Measurements from ENCODE around the gene PLCXD3. TPM values are rescaled to one million over a fixed set of nuclear protein-coding genes. Genes with fewer than 3 reads are reported as not detected.

PLCXD3 gene
- total and polyA plus RNA-seq, 12 donors: 0.72 to 48.7 (median 15.4) TPM

DNA sequence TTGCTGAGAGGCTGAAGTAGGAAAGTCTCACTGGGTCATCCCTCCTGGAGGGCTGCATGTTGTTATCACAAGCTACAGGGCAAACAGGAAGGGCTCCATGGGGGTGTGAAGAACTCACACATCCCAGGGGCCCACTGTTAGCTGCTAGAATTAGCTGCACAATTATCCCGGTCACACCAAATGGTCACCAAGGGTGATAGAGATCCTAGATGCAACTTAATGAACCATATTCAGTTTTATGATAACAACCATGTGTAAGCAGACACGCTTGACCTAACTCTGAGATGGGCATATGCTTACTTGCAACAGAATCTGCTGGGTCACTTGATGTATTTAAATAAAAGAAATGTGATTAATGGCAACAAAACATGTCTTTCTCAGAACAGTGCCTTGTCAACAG lies 153.6 kb downstream of the PLCXD3 start:
- 43 to 56% (median 54%) methylated on average over 2 of the region's 2 CpGs for WGBS, 4 donors
- H3K27ac ChIP-seq: no peak overlapping the region
- TF ChIP-seq POLR2A (IDR thresholded peaks at IDR 0.05): no peak
- TF ChIP-seq, protein P1, sequence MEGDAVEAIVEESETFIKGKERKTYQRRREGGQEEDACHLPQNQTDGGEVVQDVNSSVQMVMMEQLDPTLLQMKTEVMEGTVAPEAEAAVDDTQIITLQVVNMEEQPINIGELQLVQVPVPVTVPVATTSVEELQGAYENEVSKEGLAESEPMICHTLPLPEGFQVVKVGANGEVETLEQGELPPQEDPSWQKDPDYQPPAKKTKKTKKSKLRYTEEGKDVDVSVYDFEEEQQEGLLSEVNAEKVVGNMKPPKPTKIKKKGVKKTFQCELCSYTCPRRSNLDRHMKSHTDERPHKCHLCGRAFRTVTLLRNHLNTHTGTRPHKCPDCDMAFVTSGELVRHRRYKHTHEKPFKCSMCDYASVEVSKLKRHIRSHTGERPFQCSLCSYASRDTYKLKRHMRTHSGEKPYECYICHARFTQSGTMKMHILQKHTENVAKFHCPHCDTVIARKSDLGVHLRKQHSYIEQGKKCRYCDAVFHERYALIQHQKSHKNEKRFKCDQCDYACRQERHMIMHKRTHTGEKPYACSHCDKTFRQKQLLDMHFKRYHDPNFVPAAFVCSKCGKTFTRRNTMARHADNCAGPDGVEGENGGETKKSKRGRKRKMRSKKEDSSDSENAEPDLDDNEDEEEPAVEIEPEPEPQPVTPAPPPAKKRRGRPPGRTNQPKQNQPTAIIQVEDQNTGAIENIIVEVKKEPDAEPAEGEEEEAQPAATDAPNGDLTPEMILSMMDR (IDR thresholded peaks at IDR 0.05): no peak
- H3K4me3 ChIP-seq: no peak overlapping the region
- no peaks in the 10 kb centered on the region for H3K36me3 ChIP-seq (replicated peaks in 1 of 2)
- DNase-seq: no peak
- no peaks in the 10 kb centered on the region for H3K9me3 ChIP-seq (replicated peaks in 1 of 3)
- intact Hi-C loops (cut with DNase I): no loop called here
- no peaks in the 10 kb centered on the region for H3K4me1 ChIP-seq (replicated peaks in 1 of 2)
- no peaks in the 10 kb centered on the region for H3K27me3 ChIP-seq

DNA sequence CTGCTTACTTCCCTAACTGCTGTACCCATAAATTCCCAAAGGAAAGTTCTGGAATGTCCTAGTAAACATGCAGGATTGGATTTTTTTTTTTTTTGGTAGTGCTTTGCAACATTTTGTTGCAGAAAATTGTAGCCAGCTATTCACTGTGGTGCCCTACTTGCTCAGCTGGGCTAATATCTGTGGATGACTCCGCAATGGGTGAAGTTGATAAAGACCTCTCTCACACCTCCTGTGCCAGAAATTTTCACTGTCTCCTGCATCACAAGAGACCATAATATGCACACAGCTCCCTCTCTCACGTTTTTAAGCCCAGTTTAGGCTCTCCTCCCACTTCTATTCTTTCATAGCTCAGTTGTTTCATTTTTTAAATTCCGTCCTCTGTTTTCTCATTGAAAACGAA lies 160.6 kb downstream of the PLCXD3 start:
- H3K27ac ChIP-seq: no peak overlapping the region
- DNase-seq: no peak
- H3K4me1 ChIP-seq (replicated peaks in 1 of 2): no peaks in the 10 kb centered on the region
- no peaks in the 10 kb centered on the region for H3K27me3 ChIP-seq
- intact Hi-C loops (cut with DNase I): no loop called here
- no peaks in the 10 kb centered on the region for H3K9me3 ChIP-seq (replicated peaks in 1 of 3)
- H3K4me3 ChIP-seq: no peak overlapping the region
- TF ChIP-seq, protein P1 (IDR thresholded peaks at IDR 0.05): no peak
- no peak for TF ChIP-seq POLR2A (IDR thresholded peaks at IDR 0.05)
- WGBS, 4 donors: 58 to 65% (median 61%) methylated on average over 4 of the region's 4 CpGs
- H3K36me3 ChIP-seq (replicated peaks in 1 of 2): no peaks in the 10 kb centered on the region

DNA sequence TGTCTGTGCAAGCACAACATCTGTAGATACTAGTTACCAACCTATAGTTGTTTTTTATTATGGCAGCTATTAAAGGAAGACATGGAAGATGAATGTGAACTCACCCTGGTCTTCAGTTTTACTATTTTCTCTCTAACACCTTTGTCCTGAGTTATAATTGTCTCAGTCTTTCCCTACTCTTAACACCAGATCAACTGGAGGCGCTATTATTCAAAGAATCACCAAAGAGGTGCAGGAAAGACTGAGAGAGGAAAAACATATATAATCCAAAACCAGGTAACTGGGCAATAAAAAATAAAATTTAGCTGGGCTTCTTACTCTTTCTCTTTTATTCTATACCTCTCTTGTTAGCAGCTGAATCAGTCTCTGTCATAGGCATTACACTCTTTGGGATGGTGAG lies 162.8 kb downstream of the PLCXD3 start:
- Histone ChIP-seq H3K27ac (no peak overlapping the region), H3K27me3 (no peaks in the 10 kb centered on the region), H3K4me1 (replicated peaks in 1 of 2) (no peaks in the 10 kb centered on the region), H3K4me3 (no peak overlapping the region), H3K36me3 (replicated peaks in 1 of 2) (no peaks in the 10 kb centered on the region), H3K9me3 (replicated peaks in 1 of 3) (no peaks in the 10 kb centered on the region)
- no peak for DNase-seq
- intact Hi-C loops (cut with DNase I): no loop called here
- TF ChIP-seq POLR2A (IDR thresholded peaks at IDR 0.05): no peak
- TF ChIP-seq, protein P1 (IDR thresholded peaks at IDR 0.05): no peak
- 84 to 97% (median 87%) methylated on average over 1 of the region's 1 CpG for WGBS, 4 donors

DNA sequence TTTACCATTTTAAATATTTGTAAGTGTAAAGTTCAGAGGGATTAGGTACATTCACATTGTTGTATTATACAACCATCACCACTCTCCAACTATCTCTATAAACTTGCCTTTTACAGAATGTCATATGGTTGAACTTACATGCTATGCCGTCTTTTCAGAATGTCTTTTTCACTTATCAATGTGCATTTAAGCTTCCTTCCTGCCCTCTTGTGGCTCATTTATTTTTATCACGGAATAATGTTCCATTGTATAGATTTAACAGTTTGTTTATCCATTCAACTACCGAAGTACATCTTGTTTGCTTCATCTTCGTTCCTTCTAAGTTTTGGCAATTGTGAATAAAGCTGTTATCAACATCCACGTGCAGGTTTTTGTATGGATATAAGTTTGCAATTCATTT lies 163.8 kb downstream of the PLCXD3 start:
- no peaks in the 10 kb centered on the region for H3K4me1 ChIP-seq (replicated peaks in 1 of 2)
- no peaks in the 10 kb centered on the region for H3K36me3 ChIP-seq (replicated peaks in 1 of 2)
- DNase-seq: no peak
- intact Hi-C loops (cut with DNase I): no loop called here
- WGBS, 4 donors: 37 to 53% (median 42%) methylated on average over 5 of the region's 5 CpGs
- H3K9me3 ChIP-seq (replicated peaks in 1 of 3): no peaks in the 10 kb centered on the region
- H3K4me3 ChIP-seq: no peak overlapping the region
- no peaks in the 10 kb centered on the region for H3K27me3 ChIP-seq
- H3K27ac ChIP-seq: no peak overlapping the region
- TF ChIP-seq, protein P1 (IDR thresholded peaks at IDR 0.05): peak in 5 of 6 experiments; percentile 4 to 24 (median 12)
- TF ChIP-seq POLR2A (IDR thresholded peaks at IDR 0.05): no peak
